ENCODE measurements around the gene SEC31B. TPM values are rescaled to one million over a fixed set of nuclear protein-coding genes. Genes with fewer than 3 reads are reported as not detected.

The SEC31B gene
- total RNA-seq, 2 donors from 2014 or later, result 6.3 to 13.2 TPM

- no peaks in the 10 kb centered on the region for H3K9me3 ChIP-seq
- H3K27me3 ChIP-seq, result no peaks in the 10 kb centered on the region
- H3K4me3 ChIP-seq, result no peak overlapping the region
- H3K36me3 ChIP-seq, result no peaks in the 10 kb centered on the region
- intact Hi-C loops (cut with DNase I), result no loop called here
- no peaks in the 10 kb centered on the region for H3K4me1 ChIP-seq
- TF ChIP-seq CTCF (IDR thresholded peaks at IDR 0.05), result no peak
- DNase-seq, result no peak
- no peak overlapping the region for H3K9ac ChIP-seq (ENCODE audit: low read depth in 2 of 2, low read length in 2 of 2)
- no peak overlapping the region for H3K27ac ChIP-seq
These were observed 73.4 kb downstream of the SEC31B start for GRCh38 chr10:100446130-100446761.

GRCh38 chr10:100442548-100442947 lies 77.1 kb downstream of the SEC31B start:
- H3K9ac ChIP-seq (ENCODE audit: low read depth in 2 of 2, low read length in 2 of 2), result no peak overlapping the region
- H3K9me3 ChIP-seq, result no peaks in the 10 kb centered on the region
- H3K4me3 ChIP-seq, result no peak overlapping the region
- no peaks in the 10 kb centered on the region for H3K27me3 ChIP-seq
- no peaks in the 10 kb centered on the region for H3K36me3 ChIP-seq
- no peaks in the 10 kb centered on the region for H3K4me1 ChIP-seq
- no peak for TF ChIP-seq CTCF (IDR thresholded peaks at IDR 0.05)
- intact Hi-C loops (cut with DNase I), result no loop called here
- DNase-seq, result no peak
- no peak overlapping the region for H3K27ac ChIP-seq

DNA sequence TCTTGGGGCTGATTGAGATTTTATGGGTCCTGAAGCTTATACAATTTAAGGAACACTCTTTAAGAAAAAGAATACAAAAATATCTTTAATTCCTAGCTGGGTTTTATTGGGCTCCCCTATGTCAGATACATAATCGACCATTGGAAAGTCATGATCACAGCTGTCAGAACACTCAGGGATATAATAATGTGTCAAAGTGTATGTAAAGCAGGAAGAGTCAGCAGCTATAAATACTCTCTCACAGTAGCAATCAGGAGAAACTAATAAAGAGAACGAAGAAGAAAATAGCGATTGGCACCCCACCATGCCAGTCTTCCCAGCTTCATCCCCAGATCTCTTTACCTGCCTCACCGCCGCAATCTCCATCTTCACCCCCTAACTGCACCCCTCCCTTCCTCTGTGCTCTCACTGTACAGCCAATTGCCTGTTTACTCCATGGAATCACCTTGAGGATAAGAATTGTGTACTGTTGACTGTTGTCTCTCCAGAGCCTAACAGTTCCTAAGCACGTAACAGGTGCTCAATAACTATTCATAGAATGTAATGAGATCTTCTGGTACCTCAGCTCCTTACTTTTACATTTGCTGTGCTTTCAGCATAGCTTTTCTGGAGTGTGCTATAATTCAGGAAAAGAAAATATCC lies 80.9 kb downstream of the SEC31B start:
- no peaks in the 10 kb centered on the region for H3K9me3 ChIP-seq
- DNase-seq, result no peak
- H3K4me3 ChIP-seq, result no peak overlapping the region
- TF ChIP-seq CTCF (IDR thresholded peaks at IDR 0.05), result no peak
- no peaks in the 10 kb centered on the region for H3K27me3 ChIP-seq
- intact Hi-C loops (cut with DNase I), result loop anchor here (5.0 to 10.0 kb wide), 2 partner anchors 79 to 436 kb away; partner anchors contain the start of gene SEC31B
- H3K36me3 ChIP-seq, result no peaks in the 10 kb centered on the region
- H3K27ac ChIP-seq, result no peak overlapping the region
- H3K4me1 ChIP-seq, result no peaks in the 10 kb centered on the region
- no peak overlapping the region for H3K9ac ChIP-seq (ENCODE audit: low read depth in 2 of 2, low read length in 2 of 2)

Other genes with a start within 250 kb of the SEC31B start
- 10 to 100 TPM; 20.6 to 21.5 TPM for gene BLOC1S2, start 233.2 kb downstream of the SEC31B start, total RNA-seq
- under 1 TPM; 0.50 to 0.52 TPM for gene PKD2L1, start 189.6 kb downstream of the SEC31B start, total RNA-seq
- 100 to 1,000 TPM; 159 to 513 TPM for gene SCD, start 172.6 kb downstream of the SEC31B start, total RNA-seq
- gene WNT8B, start 56.9 kb downstream of the SEC31B start, total RNA-seq, result not detected
- gene NDUFB8, start 10.0 kb upstream of the SEC31B start, total RNA-seq, result 100 to 1,000 TPM; 189 to 243 TPM
- gene HIF1AN, start 16.1 kb upstream of the SEC31B start, total RNA-seq, result 10 to 100 TPM; 28.9 to 42.4 TPM
- under 1 TPM in 1 of 2 donors, not detected in 1; 0.15 TPM for gene PAX2, start 225.7 kb upstream of the SEC31B start, total RNA-seq

All from colonic mucosa (tissue), 4 donors.